Esophagus squamous epithelium (tissue), 4 donors: ENCODE results near the gene DXO.
"Not testable (repeated sequence)": the region's sequence is repeated elsewhere in the genome, so short reads cannot be mapped to it uniquely, and the experiment has no call there.

Experiments used
- CTCF ChIP-seq, 6 experiments: fragments of 450-650 bp in 4 of 6; fragments of 200-600 bp in 2 of 6; sonication (generic) in 2 of 6; IDR thresholded peaks; one replicate each; pipeline ENCODE4 v1.5.1; 2016 to 2019; ENCODE audit warnings: antibody characterized with exemption in 6 of 6, mild to moderate bottlenecking in 4 of 6, moderate library complexity in 4 of 6
- POLR2A ChIP-seq, 4 donors: fragments of 450-650 bp; IDR thresholded peaks; one replicate each; pipeline ENCODE4 v1.6.1; 2017; ENCODE audit warnings: antibody characterized with exemption in 4 of 4, mild to moderate bottlenecking in 4 of 4, moderate library complexity in 3 of 4

- TF ChIP-seq CTCF, POLR2A (IDR thresholded peaks at IDR 0.05): not testable (repeated sequence)
These were observed 37.6 kb upstream of the DXO start for GRCh38 chr6:32009537-32009936.
